ENCODE measurements around the gene PARL. TPM values are rescaled to one million over a fixed set of nuclear protein-coding genes. Genes with fewer than 3 reads are reported as not detected.

PARL gene
- total RNA-seq, 3 donors from 2014 or later: 67.0 to 71.8 (median 68.9) TPM

DNA sequence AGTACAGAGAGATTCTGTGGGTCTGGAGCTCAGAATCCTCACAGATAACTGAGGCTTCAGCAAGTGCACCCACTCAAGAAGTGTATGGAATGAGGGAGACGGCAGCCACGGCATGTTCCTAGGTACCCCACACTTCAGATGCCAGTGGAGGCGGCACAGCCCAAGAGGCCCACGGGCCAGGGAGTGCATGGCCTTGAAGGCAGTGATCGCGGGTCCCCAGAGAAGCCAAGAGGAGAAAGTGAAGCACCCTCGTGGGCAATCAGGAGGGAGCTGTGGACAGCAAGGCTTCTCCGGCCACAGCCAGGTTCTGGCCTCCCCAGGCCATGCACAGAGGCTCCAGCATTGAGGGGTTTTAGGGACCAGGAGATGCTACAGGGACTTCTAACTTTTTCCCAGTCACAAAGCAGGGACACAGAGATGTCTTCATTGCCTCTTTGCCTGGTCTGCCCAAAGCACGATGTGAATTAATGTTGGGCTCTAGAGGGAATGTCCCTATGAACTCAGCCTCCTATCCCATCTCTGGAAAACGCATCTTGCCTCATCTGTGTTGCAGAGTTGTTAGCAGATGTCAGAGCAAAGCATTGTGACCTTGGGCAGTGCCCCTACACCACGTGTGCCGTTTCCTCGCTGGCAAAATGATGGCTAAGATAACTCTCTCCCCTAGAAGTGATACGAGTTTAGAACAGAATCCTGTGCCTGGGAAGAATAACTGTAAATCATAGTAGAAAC lies 56.7 kb downstream of the PARL start:
- ATAC-seq (no peak), DNase-seq (no peak)
- Histone ChIP-seq H3K4me3 (no peak overlapping the region), H3K9me3 (no peaks in the 10 kb centered on the region), H3K36me3 (ENCODE audit: low read depth) (no peaks in the 10 kb centered on the region), H3K4me1 (ENCODE audit: low read depth) (peaks cover 12% of the 10 kb centered on the region)
- TF ChIP-seq, protein P1, sequence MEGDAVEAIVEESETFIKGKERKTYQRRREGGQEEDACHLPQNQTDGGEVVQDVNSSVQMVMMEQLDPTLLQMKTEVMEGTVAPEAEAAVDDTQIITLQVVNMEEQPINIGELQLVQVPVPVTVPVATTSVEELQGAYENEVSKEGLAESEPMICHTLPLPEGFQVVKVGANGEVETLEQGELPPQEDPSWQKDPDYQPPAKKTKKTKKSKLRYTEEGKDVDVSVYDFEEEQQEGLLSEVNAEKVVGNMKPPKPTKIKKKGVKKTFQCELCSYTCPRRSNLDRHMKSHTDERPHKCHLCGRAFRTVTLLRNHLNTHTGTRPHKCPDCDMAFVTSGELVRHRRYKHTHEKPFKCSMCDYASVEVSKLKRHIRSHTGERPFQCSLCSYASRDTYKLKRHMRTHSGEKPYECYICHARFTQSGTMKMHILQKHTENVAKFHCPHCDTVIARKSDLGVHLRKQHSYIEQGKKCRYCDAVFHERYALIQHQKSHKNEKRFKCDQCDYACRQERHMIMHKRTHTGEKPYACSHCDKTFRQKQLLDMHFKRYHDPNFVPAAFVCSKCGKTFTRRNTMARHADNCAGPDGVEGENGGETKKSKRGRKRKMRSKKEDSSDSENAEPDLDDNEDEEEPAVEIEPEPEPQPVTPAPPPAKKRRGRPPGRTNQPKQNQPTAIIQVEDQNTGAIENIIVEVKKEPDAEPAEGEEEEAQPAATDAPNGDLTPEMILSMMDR (IDR thresholded peaks at IDR 0.05): no peak
- intact Hi-C loops (cut with DNase I, micrococcal nuclease): no loop called here

DNA sequence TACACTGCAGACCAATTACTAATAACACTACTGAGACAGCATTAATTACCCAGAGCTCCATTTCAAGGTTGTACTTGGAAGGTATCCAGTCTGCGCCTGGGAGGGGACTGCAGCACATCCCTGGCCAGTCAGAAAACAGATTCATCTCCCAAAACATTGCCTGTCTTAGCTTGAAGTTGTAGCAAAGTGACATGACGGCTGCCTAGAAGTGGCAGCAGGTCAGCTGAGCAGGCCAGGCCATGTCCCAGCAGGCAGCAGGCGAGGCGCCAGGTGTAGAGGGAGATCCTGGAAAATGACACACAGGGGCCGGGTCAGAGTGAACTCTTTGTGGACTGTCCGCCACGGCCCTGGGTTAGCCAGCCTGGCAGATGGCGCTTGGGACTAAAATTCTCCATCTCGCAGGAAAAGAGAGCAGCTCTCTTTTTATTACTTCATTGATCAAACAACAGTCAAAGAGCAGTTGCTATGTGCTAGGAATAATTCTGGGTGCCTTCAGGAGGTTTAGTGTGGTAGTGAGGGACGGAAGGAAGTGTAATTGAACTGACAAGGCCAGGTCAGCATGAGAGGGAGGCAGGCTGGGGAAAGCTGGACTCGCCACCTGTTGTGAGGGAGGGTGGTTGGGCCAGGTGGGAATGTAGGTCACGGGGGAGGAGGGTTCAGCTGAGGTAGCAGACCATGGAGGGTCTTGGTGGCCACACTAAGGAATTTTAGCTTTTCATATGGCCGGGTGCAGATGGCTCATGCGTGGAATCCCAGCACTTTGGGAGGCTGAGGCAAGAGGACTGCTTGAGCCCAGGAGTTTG lies 58.0 kb downstream of the PARL start:
- ATAC-seq (peak; percentile 53), DNase-seq (peak in 2 of 3 donors; percentile 17 to 45)
- Histone ChIP-seq H3K4me1 (ENCODE audit: low read depth) (peaks cover 12% of the 10 kb centered on the region), H3K4me3 (no peak overlapping the region), H3K9me3 (no peaks in the 10 kb centered on the region), H3K36me3 (ENCODE audit: low read depth) (no peaks in the 10 kb centered on the region)
- intact Hi-C loops (cut with DNase I, micrococcal nuclease): no loop called here
- TF ChIP-seq, protein P1 (IDR thresholded peaks at IDR 0.05): no peak

DNA sequence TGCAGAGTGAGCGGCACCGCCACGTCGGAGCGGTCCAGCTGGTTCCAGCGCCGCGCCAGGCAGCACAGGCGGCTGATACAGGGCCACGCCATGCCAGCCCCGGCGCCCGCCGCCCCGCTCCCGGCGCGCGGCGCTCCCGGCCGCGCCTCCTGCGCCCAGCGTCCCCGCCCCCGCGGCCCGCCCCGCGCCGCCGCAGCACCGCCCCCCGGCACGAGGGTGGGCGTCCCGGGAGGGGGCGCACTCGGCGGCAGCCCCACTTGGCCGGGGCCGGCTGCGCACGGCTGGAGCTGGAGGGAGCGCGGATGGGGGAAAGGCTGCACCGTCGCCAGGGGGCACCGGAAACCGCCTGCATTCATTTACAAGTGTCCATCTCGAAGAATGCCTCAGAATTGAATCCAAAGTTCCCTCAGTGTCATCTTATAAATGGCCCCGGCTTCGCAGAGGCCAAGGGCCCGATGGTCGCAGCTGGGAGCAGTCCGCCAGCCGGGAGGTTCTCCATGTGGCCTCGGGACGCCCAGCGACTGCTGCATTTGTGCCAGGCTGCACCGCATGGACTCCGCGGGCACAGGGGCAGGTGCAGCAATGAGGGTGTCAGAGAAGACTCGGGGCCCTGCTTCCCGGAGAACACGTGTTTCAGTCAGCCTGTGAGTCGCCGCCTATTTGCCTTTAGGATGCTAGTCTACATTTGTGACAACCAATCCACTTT lies 59.1 kb downstream of the PARL start, which contains the start of gene MAP6D1:
Gene MAP6D1 (minus strand): TSS at position 122 of the 706 bp plus-strand sequence. CDS start 30 bp downstream, at position 92.
- peak; percentile 77 for ATAC-seq
- Histone ChIP-seq H3K4me3 (no peak within 1 kb of the TSS), H3K4me1 (ENCODE audit: low read depth) (peaks cover 12% of the 10 kb centered on the region), H3K9me3 (no peaks in the 10 kb centered on the region), H3K36me3 (ENCODE audit: low read depth) (no peaks in the 10 kb centered on the region)
- peak in 2 of 3 donors; percentile 37 to 54 for DNase-seq
- TF ChIP-seq, protein P1 (IDR thresholded peaks at IDR 0.05): no peak
- intact Hi-C loops (cut with DNase I, micrococcal nuclease): no loop called here

DNA sequence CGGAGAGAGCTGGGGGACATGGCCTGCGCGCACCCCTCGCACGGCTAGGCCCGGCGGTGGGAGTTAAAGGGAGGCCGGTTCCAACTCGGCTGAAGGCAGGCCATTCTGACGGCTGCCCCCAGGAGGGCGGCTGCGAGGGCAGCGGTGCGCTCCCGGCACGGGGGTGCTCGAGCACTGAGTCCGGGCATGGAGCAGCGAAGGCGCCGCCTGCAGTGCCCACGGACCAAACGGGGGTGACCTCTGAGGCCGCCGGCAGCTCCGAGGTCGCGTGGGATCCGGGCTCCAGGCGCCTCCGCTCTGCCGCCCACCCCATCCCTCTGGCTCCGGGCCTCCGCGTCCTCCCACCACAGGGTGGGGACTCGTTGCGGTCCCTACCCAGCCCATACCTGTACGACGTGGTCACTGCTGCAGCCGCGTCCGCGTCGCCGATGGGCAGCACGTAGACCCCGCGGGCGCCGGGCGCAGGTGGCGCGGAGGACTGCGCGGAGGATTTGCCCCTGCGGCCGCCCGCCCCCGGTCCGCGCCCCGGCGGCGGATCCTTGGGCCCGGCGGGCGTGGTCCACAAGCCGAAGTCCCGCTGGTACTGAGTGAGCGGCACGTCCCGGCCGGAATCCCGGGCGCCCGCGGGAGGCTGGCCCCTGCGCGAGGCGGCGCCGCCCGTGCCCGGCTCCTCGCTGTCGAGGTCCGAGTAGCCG lies 59.8 kb downstream of the PARL start:
- Histone ChIP-seq H3K9me3 (no peaks in the 10 kb centered on the region), H3K36me3 (ENCODE audit: low read depth) (no peaks in the 10 kb centered on the region), H3K4me3 (no peak overlapping the region), H3K4me1 (ENCODE audit: low read depth) (peaks cover 12% of the 10 kb centered on the region)
- TF ChIP-seq, protein P1 (IDR thresholded peaks at IDR 0.05): no peak
- ATAC-seq (peak; percentile 54), DNase-seq (peak in 1 of 3 donors; percentile 52)
- intact Hi-C loops (cut with DNase I, micrococcal nuclease): no loop called here

DNA sequence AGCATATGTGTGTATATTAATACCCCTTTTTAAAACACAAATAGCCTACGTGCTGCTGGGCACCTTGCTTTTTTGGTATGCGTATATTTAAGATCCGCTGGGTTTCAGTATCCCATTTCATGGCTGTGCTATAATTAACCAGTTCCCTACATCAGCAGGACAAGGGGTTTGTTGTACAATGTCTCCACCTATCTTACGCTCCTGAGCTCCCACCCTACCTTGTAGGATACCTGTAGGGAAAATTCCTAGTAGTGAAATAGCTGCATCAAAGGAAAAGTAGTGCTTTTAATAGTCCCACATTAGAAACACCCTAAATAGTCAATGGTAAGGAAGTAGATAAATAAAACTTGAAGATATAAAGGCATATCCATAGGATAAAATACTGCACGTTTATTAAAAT lies 60.7 kb downstream of the PARL start:
- H3K36me3 ChIP-seq (ENCODE audit: low read depth): no peaks in the 10 kb centered on the region
- H3K9me3 ChIP-seq: no peaks in the 10 kb centered on the region
- no peak for ATAC-seq
- DNase-seq: no peak
- H3K4me1 ChIP-seq (ENCODE audit: low read depth): peaks cover 12% of the 10 kb centered on the region
- intact Hi-C loops (cut with DNase I, micrococcal nuclease): no loop called here
- H3K4me3 ChIP-seq: no peak overlapping the region
- TF ChIP-seq, protein P1 (IDR thresholded peaks at IDR 0.05): no peak

Measured in mucosa of descending colon (tissue), 3 donors.